ENCODE measurements around the gene ATP4B.

Gene ATP4B

DNA sequence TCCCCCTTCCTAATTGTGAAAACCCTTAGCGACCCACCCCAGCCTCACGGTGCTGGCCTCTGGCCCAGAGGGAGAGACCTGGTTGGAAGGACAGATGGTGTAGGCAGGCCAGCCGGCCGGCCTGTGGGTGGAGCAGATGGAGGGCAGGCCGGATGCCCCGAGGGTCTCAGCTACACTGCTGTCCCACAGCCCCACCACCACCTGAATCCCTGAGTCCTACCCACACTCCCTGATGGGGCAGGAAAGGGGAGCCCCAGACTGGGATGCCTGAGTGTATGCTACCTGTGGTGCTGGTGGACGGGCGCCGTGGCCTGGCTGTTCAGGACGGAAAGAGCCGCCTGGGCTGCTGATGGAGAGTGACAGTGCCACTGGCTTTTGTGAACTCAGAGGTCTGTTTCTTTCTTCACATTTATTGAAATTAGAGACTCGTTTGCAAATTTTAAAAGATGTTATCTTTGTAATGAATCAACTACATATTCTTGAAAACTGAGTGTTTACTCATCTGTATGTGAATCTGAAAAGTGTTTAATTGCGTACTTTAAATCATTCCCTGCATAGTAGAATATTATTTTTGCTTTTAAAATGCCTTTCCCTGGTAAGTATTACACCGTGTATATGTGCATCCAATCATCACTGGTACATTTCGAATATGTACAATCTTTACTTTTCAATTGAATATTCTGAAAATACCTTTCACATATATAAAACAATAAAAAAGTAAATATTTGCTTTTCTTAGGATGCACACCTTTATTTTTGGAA is 37.8 kb downstream of the ATP4B start:
- Mint-ChIP-seq H3K4me3 (no peak overlapping the region), H3K4me1 (ENCODE audit: low read depth) (no peaks in the 10 kb centered on the region), H3K9me3 (no peaks in the 10 kb centered on the region), H3K36me3 (ENCODE audit: low read depth) (peaks cover 25% of the 10 kb centered on the region), H3K27ac (no peak overlapping the region), H3K27me3 (ENCODE audit: low read depth) (no peaks in the 10 kb centered on the region)
- no peak for DNase-seq (ENCODE audit: low spot score)

GRCh38 chr13:113618455-113618854 is 39.5 kb downstream of the ATP4B start:
- no peak for DNase-seq (ENCODE audit: low spot score)
- Mint-ChIP-seq H3K9me3 (no peaks in the 10 kb centered on the region), H3K4me3 (no peak overlapping the region), H3K27ac (no peak overlapping the region), H3K27me3 (ENCODE audit: low read depth) (no peaks in the 10 kb centered on the region), H3K4me1 (ENCODE audit: low read depth) (no peaks in the 10 kb centered on the region), H3K36me3 (ENCODE audit: low read depth) (peaks cover 14% of the 10 kb centered on the region)

DNA sequence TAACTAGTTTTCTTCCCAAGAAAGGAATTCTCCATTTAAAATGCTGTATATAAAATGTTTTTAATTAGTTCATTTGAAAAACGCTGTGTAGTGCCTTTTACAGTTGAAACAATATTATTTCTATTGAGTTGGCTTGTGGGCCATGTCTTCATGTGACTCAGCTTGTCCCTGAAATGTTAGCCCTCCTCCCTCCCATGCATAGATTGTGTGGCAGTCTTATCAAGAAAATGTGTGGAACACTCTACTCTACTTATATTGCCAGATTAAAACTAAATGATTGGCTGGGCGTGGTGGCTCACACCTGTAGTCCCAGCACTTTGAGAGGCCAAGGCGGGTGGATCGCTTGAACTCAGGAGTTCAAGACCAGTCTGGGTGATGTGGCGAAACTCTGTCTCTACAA is 40.0 kb downstream of the ATP4B start:
- Mint-ChIP-seq H3K4me1 (ENCODE audit: low read depth) (no peaks in the 10 kb centered on the region), H3K27me3 (ENCODE audit: low read depth) (no peaks in the 10 kb centered on the region), H3K27ac (no peak overlapping the region), H3K9me3 (no peaks in the 10 kb centered on the region), H3K4me3 (no peak overlapping the region), H3K36me3 (ENCODE audit: low read depth) (peaks cover 14% of the 10 kb centered on the region)
- no peak for DNase-seq (ENCODE audit: low spot score)

DNA sequence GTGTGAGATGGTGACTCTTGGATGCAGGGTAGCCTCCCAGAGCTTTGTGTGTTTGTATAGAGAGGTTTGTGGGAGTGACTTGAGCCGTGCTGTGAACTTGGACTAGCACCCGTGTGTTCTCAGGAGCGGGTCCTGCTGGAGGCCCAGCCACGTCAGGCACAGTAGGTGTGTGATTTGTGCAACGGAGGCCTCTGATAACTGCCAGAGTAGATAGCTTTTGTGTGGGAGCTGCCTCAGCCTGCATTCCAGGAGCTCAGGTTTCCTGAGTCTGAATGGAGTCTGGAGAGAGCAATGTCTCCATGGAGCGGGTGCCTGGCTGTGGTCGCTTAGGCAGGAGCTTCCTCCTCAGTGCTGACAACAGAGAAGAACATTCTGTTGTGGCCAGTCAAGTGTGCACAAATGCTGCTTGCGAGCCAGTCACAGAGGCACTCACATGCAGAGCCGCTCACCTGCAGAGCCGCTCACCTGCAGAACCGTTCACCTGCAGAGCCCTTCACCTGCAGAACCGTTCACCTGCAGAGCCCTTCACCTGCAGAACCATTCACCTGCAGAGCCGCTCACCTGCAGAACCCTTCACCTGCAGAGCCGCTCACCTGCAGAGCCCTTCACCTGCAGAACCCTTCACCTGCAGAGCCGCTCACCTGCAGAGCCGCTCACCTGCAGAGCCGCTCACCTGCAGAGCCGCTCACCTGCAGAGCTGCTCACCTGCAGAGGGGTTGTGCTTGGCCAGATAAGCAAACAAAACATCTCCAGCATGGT is 40.8 kb downstream of the ATP4B start:
- no peak for DNase-seq (ENCODE audit: low spot score)
- H3K27ac Mint-ChIP-seq, result no peak overlapping the region

DNA sequence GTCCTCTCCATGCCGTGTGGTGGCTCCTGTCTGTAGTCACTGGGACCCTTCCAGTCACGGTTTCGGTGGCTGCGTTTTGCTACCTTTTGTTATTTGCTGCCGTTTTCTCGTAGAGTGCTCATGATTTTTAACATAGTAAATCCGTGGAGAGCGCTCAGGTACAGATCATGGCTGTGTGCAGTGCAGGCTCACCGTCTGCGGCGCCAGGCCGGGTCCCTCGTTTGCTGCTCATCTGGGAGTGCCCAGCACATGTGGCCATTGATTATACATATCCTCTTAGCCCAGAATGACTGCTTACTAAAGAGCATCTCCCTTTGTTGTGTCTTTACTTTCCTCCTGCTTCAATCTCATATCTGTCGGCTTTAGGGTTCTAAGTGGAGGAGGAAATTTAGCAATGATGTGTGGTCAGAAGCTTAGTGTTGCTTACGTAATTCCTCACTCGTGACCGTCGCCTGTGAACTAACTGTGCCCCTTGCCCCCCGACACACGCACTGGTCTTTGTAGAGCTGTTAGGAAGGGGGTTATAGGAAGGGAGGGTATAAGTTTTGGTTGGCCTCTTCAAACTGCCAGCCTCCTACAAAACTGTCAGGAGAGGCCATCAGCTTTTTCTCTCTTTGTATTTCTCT is 41.6 kb downstream of the ATP4B start:
- DNase-seq (ENCODE audit: low spot score), result no peak
- H3K4me3 Mint-ChIP-seq, result no peak overlapping the region
- H3K27me3 Mint-ChIP-seq (ENCODE audit: low read depth), result no peaks in the 10 kb centered on the region
- no peaks in the 10 kb centered on the region for H3K9me3 Mint-ChIP-seq
- no peaks in the 10 kb centered on the region for H3K4me1 Mint-ChIP-seq (ENCODE audit: low read depth)
- no peak overlapping the region for H3K27ac Mint-ChIP-seq
- H3K36me3 Mint-ChIP-seq (ENCODE audit: low read depth), result peaks cover 14% of the 10 kb centered on the region

More for the DNA sequence above, 40.8 kb downstream of the ATP4B start:
- Mint-ChIP-seq H3K9me3 (no peaks in the 10 kb centered on the region), H3K4me1 (ENCODE audit: low read depth) (no peaks in the 10 kb centered on the region), H3K4me3 (no peak overlapping the region), H3K36me3 (ENCODE audit: low read depth) (peaks cover 15% of the 10 kb centered on the region), H3K27me3 (ENCODE audit: low read depth) (no peaks in the 10 kb centered on the region)

DNA sequence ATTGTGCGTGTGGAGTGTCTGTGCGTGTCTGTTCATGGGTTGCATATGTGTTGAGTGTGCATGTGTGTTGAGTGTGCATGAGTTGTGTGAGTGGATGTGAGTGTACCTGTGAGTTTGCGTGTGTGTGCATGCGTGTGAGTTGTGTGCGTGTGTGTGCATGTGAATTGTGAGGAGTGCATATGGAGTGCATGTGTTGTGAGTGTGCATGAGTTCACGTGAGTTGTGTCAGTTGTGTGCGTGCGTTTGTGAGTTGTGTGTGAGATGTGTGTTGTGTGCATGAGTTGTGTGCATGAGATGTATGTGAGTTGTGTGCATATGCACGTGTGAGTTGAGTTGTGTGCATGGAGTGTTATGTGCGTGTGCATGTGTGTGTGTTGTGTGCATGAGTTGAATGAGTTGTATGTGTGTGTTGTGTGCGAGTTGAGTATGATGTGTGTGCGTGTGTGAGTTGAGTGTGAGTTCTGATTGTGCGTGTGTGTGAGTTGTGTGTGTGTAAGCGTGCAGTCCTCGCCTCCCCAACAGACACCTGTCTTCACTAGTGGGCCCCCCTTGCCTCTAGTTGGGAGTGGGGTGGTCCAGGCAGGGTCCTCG is 44.1 kb downstream of the ATP4B start:
- Mint-ChIP-seq H3K36me3 (ENCODE audit: low read depth) (peaks cover 26% of the 10 kb centered on the region), H3K4me1 (ENCODE audit: low read depth) (no peaks in the 10 kb centered on the region), H3K4me3 (no peak overlapping the region), H3K27ac (no peak overlapping the region), H3K9me3 (no peaks in the 10 kb centered on the region), H3K27me3 (ENCODE audit: low read depth) (no peaks in the 10 kb centered on the region)
- no peak for DNase-seq (ENCODE audit: low spot score)

DNA sequence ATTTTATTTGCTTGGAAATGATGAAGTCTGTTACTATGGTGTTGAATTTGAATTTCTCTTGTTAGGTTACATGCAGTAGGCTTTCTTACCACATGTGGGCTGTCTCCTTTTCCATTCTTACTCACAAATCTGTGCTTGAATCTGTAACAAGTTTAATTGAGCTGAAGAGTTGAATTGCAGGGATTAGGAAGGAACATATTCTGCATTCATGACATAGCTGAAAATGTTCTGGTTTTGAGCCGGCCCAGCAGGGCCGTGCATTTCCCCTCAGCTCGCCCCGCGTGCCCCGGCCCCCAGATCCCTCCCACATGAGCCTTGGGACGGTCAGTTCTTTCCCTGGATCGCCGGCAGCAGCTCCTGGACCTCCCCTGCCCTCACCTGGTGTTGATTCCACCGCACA is 45.4 kb downstream of the ATP4B start:
- no peak overlapping the region for H3K4me3 Mint-ChIP-seq
- no peaks in the 10 kb centered on the region for H3K4me1 Mint-ChIP-seq (ENCODE audit: low read depth)

DNA sequence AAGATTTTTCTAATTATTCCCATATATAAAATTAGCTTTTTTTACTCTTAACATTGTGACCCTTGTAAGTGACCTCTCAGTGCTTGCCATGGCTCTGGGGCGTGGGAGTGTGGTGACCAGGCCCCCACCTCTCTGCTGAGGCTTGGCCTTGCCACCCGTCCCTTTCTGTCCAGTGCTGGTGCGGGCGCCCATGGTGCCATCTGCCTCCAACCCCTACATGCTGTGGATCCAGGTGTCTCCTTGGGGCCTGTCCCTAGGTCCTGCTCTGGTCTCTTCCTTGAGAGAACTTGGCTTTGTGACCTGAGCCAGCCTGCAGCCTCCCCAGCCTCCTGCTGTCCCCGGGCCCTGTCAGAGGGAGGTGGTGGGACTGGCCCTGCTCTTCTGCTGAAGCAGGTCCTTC is 46.0 kb downstream of the ATP4B start:
- H3K27ac Mint-ChIP-seq, result no peak overlapping the region
- no peaks in the 10 kb centered on the region for H3K9me3 Mint-ChIP-seq
- no peak overlapping the region for H3K4me3 Mint-ChIP-seq
- H3K27me3 Mint-ChIP-seq (ENCODE audit: low read depth), result no peaks in the 10 kb centered on the region
- peaks cover 30% of the 10 kb centered on the region for H3K36me3 Mint-ChIP-seq (ENCODE audit: low read depth)
- no peaks in the 10 kb centered on the region for H3K4me1 Mint-ChIP-seq (ENCODE audit: low read depth)
- DNase-seq (ENCODE audit: low spot score), result no peak

More for the DNA sequence above, 45.4 kb downstream of the ATP4B start:
- H3K27ac Mint-ChIP-seq, result no peak overlapping the region
- no peaks in the 10 kb centered on the region for H3K9me3 Mint-ChIP-seq
- DNase-seq (ENCODE audit: low spot score), result no peak
- H3K27me3 Mint-ChIP-seq (ENCODE audit: low read depth), result no peaks in the 10 kb centered on the region
- H3K36me3 Mint-ChIP-seq (ENCODE audit: low read depth), result peaks cover 30% of the 10 kb centered on the region

GRCh38 chr13:113610266-113610665 is 47.7 kb downstream of the ATP4B start:
- Mint-ChIP-seq H3K36me3 (ENCODE audit: low read depth) (peaks cover 34% of the 10 kb centered on the region), H3K9me3 (no peaks in the 10 kb centered on the region), H3K4me1 (ENCODE audit: low read depth) (no peaks in the 10 kb centered on the region), H3K4me3 (no peak overlapping the region), H3K27me3 (ENCODE audit: low read depth) (no peaks in the 10 kb centered on the region), H3K27ac (no peak overlapping the region)
- DNase-seq (ENCODE audit: low spot score), result no peak

GRCh38 chr13:113609616-113610015 is 48.4 kb downstream of the ATP4B start:
- no peak overlapping the region for H3K27ac Mint-ChIP-seq
- DNase-seq (ENCODE audit: low spot score), result no peak
- H3K27me3 Mint-ChIP-seq (ENCODE audit: low read depth), result no peaks in the 10 kb centered on the region
- H3K4me3 Mint-ChIP-seq, result no peak overlapping the region
- H3K36me3 Mint-ChIP-seq (ENCODE audit: low read depth), result peaks cover 39% of the 10 kb centered on the region
- no peaks in the 10 kb centered on the region for H3K9me3 Mint-ChIP-seq
- peaks cover 5% of the 10 kb centered on the region for H3K4me1 Mint-ChIP-seq (ENCODE audit: low read depth)

GRCh38 chr13:113608967-113609533 is 48.9 kb downstream of the ATP4B start:
- Mint-ChIP-seq H3K4me1 (ENCODE audit: low read depth) (peaks cover 6% of the 10 kb centered on the region), H3K4me3 (no peak overlapping the region), H3K9me3 (no peaks in the 10 kb centered on the region), H3K27me3 (ENCODE audit: low read depth) (no peaks in the 10 kb centered on the region), H3K36me3 (ENCODE audit: low read depth) (peaks cover 39% of the 10 kb centered on the region), H3K27ac (no peak overlapping the region)
- DNase-seq (ENCODE audit: low spot score), result no peak

- no peak for DNase-seq (ENCODE audit: low spot score)
- H3K27me3 Mint-ChIP-seq (ENCODE audit: low read depth), result no peaks in the 10 kb centered on the region
- peaks cover 6% of the 10 kb centered on the region for H3K4me1 Mint-ChIP-seq (ENCODE audit: low read depth)
- H3K9me3 Mint-ChIP-seq, result no peaks in the 10 kb centered on the region
- H3K4me3 Mint-ChIP-seq, result no peak overlapping the region
- H3K36me3 Mint-ChIP-seq (ENCODE audit: low read depth), result peaks cover 39% of the 10 kb centered on the region
- no peak overlapping the region for H3K27ac Mint-ChIP-seq
Observed at GRCh38 chr13:113607889-113608635, 49.9 kb downstream of the ATP4B start.

All from T-helper 2 cell treated with Interferon-gamma antibody and Interleukin-4, amounts not matched to agents 5 μg/mL and 100 μg/mL, for 36 hours (primary cell).